ENCODE data around the gene AATK.
"Not testable (repeated sequence)": the region's sequence is repeated elsewhere in the genome, so short reads cannot be mapped to it uniquely, and the experiment has no call there.

The AATK gene

GRCh38 chr17:81091774-81092517, 74.1 kb downstream of the AATK start:
- DNase-seq (ENCODE audit: low spot score): no peak

GRCh38 chr17:81091154-81091553, 74.9 kb downstream of the AATK start:
- no peak for DNase-seq (ENCODE audit: low spot score)

DNA sequence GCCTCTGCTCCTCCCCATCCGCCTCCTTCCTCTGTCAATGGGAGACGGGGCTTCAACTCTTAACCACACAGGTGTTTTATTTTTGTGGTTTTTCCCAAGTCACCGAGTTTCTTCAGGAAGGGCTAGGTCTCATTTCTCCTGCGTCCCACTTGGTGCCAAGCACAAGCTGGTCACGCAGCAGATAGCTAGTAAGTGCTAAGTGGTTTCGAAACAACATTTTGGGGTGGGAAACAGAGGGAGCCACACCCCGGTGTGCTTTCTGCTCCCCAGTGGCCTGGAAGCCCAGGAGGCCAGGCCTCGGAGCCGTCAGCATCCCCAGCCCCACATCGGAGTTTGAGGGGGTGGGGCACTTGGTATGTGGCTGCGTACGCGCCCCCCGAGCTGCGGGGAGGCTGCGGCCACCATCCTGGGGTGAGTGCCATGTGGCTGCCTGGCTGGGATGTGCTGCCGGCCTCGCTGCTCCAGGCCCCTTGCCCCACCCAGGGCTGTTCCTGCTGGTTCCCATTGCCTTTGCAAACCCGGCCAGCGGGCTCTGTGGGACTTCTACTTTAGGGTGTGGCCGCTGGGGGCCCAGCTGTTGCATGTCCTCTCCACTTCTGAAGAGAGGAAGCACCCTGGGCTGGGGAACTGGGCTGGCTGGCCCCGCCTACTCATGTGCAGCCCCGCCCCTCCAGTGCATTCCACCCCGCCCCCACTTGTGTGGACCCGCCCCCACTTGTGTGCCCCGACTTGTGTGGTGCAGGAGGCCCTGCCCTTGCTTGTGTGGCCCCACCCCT, 75.5 kb downstream of the AATK start:
- DNase-seq (ENCODE audit: low spot score): peak; percentile 31

DNA sequence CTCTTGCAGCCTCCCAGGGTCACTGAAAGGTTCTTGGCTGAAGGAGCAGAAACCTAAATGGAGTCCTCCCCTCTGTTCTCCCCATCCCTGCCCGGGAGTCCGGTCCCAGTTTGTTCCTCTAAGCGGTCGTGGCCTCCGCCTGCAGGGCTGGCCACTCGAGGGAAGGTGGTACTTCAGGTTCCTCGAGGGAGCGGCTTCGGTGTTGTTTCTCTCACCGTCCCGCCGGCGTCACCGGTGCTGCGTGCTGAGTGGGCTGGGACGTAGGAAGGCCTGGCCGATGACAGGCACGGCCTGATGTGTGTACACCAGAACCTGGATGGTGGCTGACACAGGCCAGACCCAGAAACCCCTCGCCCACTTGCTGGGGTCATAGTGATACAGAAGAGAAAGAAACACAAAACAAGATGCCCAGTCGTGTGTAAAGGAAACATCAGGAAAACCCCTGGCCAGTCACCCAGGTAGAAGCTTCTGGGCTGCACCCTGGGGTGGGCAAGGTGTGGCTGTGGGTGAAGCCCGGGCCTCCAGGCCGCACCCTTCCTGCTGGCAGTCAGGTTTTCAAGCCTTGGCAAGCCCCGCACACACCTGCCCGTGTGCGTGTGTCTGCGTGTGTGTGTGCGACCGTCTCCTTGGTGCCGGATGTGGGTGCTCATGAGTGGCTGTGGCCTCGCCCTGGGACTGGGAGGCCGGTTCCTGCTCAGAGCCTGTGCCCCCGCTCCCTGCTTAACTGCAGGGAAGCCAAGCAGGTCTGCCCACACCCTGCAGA, 79.1 kb downstream of the AATK start:
- DNase-seq (ENCODE audit: low spot score): no peak

- no peak for DNase-seq (ENCODE audit: low spot score)
Measured at GRCh38 chr17:81085420-81085911, 80.6 kb downstream of the AATK start.

DNA sequence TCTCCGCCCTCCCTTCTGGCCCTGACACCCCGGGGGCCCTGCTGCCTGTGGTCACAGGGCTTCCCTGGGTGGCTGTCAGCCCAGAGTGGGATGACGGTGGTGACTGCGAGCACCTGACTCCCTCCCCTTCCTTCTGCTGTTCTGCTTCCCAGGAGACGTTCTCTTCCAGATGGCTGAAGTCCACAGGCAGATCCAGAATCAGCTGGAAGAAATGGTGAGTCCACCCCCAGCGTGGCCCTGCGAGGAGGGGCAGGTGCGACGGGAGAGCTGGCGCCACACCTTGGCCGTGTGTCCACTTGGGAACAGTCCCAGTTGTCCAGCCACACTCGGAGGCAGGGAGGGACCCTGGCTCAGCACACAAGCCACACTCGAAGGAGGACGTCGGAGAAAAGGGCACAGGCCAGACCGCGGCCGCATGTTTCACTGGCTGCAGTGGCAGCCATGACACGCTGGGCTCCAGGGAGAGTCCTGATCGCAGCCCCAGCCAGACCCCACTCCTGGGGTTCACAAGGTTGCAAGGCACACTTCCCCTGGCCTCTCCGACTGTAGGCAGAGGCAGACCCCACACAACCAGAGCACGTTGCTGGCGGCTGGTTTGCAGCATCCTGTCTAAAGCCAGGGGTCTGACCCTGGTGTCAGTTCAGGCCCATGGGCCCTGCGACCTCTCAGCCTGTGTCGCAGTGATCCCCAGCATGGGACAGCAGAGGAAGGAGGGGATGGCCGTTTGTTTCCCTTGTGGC, 81.2 kb downstream of the AATK start:
- no peak for DNase-seq (ENCODE audit: low spot score)

GRCh38 chr17:81083125-81083765, 82.8 kb downstream of the AATK start:
- DNase-seq (ENCODE audit: low spot score): no peak

GRCh38 chr17:81082177-81083073, 83.6 kb downstream of the AATK start:
- DNase-seq (ENCODE audit: low spot score): no peak

- no peak for DNase-seq (ENCODE audit: low spot score)
Measured at GRCh38 chr17:81081222-81082176, 84.5 kb downstream of the AATK start.

GRCh38 chr17:81080019-81080418, 86.0 kb downstream of the AATK start:
- DNase-seq (ENCODE audit: low spot score): no peak

DNA sequence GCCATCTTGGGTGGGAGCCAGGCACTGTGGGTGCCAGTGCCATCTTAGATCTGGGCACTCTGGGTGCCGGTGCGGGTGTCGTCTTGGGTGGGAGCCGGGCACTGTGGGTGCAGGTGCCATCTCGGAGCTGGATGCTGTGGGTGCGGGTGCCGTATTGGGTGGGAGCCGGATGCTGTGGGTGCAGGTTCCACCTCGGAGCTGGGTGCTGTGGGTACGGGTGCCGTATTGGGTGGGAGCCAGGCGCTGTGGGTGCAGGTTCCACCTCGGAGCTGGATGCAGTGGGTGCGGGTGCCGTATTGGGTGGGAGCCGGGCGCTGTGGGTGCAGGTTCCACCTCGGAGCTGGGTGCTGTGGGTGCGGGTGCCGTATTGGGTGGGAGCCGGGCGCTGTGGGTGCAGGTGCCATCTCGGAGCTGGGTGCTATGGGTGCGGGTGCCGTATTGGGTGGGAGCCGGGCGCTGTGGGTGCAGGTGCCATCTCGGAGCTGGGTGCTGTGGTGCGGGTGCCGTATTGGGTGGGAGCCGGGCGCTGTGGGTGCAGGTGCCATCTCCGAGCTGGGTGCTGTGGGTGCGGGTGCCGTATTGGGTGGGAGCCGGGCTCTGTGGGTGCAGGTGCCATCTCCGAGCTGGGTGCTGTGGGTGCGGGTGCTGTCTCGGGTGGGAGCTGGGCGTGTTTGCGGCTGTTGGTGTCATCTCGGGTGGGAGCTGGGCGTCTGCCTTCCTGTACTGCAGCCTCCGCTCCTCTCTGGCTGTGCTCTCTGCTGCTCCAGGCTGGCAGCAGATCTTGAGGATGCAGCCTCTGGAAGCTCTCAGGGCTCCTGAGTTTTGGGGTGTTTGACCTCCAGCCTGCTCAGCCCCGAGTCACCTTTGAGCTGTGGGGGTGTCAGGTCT, 87.8 kb downstream of the AATK start:
- DNase-seq (ENCODE audit: low spot score): not testable (repeated sequence)

DNA sequence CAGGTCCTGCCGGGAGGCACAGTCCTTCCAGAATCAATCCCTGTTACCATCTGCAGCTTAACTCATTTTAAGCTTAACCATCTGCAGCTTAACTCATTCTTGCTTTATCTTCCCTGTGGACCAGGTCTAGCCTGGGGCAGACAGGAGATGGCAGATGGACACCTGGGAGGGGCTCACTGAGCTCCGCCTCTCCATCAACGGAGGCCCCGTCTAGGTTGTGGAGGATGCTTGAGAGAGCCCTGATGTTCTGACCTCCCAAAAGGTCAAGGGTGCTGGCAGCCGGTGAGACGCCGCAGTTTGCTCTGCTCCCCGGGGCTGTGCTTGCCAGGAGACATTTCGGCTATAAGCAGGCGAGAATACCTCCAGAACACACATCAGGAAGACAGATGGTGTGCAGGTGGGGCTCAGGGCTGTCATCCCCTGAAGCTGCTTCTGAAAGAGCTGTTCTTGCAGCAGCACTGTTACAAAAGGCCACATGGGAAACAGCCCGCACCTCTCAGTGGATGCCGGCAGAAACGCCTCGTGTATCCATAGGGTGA, 89.8 kb downstream of the AATK start:
- DNase-seq (ENCODE audit: low spot score): no peak

- no peak for DNase-seq (ENCODE audit: low spot score)
Measured at GRCh38 chr17:81075307-81075706, 90.7 kb downstream of the AATK start.

- DNase-seq (ENCODE audit: low spot score): no peak
Measured at GRCh38 chr17:81074875-81075274, 91.1 kb downstream of the AATK start.

DNA sequence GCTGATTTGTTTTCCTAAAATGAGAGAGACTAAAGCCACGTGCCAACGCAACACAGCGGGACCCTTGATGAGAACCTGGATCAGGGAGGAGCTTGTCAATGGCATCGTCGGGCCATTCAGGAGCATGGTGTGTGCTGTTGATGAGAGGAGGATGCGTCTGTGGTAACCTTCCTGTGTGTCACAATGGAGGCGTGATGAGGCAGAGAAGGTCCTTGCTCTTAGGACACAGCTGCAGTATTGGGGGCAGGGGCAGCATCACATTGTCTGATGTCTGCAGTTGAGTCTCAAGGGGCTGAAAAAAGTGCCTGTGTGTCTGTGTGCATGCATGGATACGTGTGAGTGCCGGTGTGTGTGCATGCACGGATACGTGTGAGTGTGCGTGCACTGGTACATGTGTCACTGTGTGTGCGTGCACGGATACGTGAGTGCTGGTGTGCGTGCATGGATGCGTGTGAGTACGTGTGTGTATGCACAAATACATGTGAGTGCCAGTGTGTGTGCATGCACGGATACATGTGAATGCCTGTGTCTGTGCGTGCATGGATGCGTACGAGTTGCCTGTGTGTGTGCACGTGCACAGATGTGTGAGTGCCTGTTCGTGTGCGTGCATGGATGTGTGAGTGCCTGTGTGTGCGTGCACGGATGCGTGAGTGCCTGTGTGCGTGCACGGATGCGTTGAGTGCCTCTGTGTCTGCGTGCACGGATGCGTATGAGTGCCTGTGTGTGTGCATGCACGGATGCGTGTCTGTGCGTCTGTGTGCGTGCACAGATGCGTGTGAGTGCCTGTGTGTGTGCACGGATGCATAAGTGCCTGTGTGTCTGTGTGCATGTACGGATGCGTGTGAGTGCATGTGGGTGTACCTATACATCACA, 91.8 kb downstream of the AATK start:
- DNase-seq (ENCODE audit: low spot score): no peak

GRCh38 chr17:81071761-81072741, 94.0 kb downstream of the AATK start:
- no peak for DNase-seq (ENCODE audit: low spot score)

Measured in COLO829 (cell line).